Brain microvascular endothelial cell (primary cell): Measurements from ENCODE around the gene HSPA1B.
"Not testable (repeated sequence)": the region's sequence is repeated elsewhere in the genome, so short reads cannot be mapped to it uniquely, and the experiment has no call there.

ENCODE experiments used
- DNase-seq: peaks from one replicate; pipeline ENCODE4 v3.0.0-alpha.2; 2020
- H3K27ac ChIP-seq: fragments of 250-450 bp; sonication (Bioruptor Pico); 2 replicates; pipeline ENCODE4 v1.5.1; 2020; ENCODE audit warnings: mild to moderate bottlenecking, moderate library complexity
- H3K27me3 ChIP-seq: fragments of 250-450 bp; sonication (Bioruptor Pico); replicated peaks from 2 replicates; pipeline ENCODE4 v1.5.1; 2020; ENCODE audit warnings: mild to moderate bottlenecking
- H3K36me3 ChIP-seq: fragments of 250-450 bp; sonication (Bioruptor Pico); replicated peaks from 2 replicates; pipeline ENCODE4 v1.5.1; 2020; ENCODE audit warnings: mild to moderate bottlenecking
- H3K4me3 ChIP-seq: 2 replicates; pipeline ENCODE4 v1.5.1; 2011; ENCODE audit warnings: low read depth, mild to moderate bottlenecking, control low read depth, low read length, moderate library complexity
- in situ Hi-C: cut with HindIII; loops from 2 replicates; pipeline ENCODE4 v1.10.0; 2017; ENCODE audit warnings: low sequenced_read_pairs, low pct_ligation_motif_present
- TF ChIP-seq, protein P1 (sequence below): IDR thresholded peaks from 2 replicates; pipeline ENCODE4 v1.5.1; 2011; ENCODE audit warnings: low read depth, mild to moderate bottlenecking, moderate library complexity, low read length, control low read depth, inconsistent platforms; ENCODE audit errors: missing control alignments

The HSPA1B gene

GRCh38 chr6:31819871-31820299 is 7.7 kb upstream of the HSPA1B start:
- H3K4me3 ChIP-seq = no peak overlapping the region
- DNase-seq = no peak
- in situ Hi-C loops = no loop called here
- TF ChIP-seq, protein P1, sequence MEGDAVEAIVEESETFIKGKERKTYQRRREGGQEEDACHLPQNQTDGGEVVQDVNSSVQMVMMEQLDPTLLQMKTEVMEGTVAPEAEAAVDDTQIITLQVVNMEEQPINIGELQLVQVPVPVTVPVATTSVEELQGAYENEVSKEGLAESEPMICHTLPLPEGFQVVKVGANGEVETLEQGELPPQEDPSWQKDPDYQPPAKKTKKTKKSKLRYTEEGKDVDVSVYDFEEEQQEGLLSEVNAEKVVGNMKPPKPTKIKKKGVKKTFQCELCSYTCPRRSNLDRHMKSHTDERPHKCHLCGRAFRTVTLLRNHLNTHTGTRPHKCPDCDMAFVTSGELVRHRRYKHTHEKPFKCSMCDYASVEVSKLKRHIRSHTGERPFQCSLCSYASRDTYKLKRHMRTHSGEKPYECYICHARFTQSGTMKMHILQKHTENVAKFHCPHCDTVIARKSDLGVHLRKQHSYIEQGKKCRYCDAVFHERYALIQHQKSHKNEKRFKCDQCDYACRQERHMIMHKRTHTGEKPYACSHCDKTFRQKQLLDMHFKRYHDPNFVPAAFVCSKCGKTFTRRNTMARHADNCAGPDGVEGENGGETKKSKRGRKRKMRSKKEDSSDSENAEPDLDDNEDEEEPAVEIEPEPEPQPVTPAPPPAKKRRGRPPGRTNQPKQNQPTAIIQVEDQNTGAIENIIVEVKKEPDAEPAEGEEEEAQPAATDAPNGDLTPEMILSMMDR = no peak
- no peak overlapping the region for H3K27ac ChIP-seq
- no peaks in the 10 kb centered on the region for H3K27me3 ChIP-seq
- no peaks in the 10 kb centered on the region for H3K36me3 ChIP-seq

DNA sequence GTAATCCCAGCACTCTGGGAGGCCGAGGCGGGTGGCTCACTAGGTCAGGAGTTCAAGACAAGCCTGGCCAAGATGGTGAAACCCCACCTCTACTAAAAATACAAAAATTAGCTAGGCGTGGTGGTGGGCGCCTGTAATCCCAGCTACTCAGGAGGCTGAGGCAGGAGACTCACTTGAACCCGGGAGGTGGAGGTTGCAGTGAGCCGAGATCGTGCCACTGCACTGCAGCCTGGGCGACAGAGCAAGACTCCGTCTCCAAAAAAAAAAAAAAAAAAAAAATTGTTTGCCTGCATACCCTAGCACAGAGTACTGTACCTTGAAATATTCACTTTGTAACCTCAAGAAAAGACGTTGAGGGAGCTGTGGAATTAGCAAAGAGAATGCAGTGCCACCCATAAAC is 7.1 kb upstream of the HSPA1B start:
- H3K36me3 ChIP-seq, in situ Hi-C loops, DNase-seq, H3K27me3 ChIP-seq, H3K4me3 ChIP-seq, H3K27ac ChIP-seq: not testable (repeated sequence)

DNA sequence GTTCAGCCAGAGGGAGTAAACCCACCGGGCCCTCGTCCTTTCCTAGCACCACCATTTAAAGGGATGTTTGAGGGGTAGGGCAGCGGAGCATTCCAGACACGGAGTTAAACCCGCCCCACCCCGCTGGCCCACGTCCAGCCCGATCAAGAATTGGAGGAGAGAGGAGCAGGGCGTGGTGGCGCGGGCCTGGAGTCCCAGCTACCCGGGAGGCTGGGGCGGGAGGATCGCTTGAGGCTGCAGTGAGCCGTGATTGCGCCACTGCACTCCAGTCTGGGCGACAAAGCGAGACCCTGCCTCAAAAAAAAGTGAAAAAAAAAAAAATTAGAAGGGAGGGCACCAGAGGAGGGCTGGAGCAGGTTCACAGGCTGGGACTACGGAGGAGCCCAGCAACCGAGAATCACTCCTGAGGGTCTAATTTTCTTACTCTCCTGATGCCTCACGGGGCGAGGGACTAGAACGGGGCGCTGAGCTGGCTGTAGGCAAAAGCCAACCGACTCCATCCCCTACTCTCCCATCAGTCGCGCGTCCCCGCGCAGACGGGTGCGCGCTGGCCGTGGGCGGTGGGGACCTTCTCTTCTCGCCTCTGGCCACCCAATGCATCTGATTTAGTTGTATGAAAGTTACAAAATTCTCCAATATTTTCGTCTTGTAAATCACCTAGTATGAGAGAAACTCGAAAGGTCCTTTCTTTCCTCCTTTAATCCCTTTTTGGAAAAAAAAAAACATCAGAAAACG is 6.1 kb upstream of the HSPA1B start:
- Histone ChIP-seq H3K4me3 (peak overlapping the region; percentile 64), H3K36me3 (no peaks in the 10 kb centered on the region), H3K27me3 (no peaks in the 10 kb centered on the region), H3K27ac (peak overlapping the region; percentile 80)
- in situ Hi-C loops = no loop called here
- DNase-seq = no peak
- TF ChIP-seq, protein P1 = no peak

DNA sequence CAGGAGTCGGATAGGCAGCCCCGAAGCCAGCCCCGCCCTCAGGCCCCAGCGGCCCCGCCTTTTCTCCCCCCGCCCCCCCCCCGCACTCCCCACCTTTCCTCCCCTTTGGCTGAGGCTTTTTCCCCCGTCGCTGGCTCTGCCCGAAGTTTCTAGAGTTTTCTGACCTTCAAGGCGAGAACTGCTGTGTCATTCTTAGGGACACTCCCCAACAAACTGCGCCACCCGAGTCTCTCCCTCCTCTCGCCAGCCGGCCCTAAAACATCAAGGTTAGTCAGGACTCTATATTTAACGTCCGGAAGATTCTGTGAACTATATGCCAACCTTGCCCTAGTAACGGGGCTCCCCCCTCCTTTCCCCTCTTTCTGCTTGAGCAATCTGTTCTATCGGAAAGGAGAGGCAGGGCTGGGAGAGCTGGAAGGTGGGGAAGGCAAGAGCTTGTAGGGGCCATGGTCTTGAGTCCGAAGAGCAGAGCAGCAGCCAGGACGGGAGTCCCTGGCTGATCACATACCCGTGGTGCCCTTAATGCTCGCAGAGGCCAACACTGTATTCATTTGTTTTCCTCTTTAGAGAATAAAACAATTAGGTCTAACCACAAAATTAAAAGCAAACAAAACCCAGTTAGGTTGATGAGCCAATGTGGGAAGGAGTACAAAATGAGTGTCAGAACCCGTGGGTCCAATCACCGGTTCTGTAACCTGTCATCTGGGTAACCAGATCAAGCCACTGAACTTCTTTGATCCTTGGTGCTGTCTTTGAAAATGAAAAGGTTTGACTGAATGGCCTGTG is 5.3 kb upstream of the HSPA1B start:
- Histone ChIP-seq H3K4me3 (peak overlapping the region; percentile 64), H3K27me3 (no peaks in the 10 kb centered on the region), H3K27ac (peak overlapping the region; percentile 80), H3K36me3 (no peaks in the 10 kb centered on the region)
- DNase-seq = peak; percentile 53
- in situ Hi-C loops = no loop called here
- TF ChIP-seq, protein P1 = no peak

DNA sequence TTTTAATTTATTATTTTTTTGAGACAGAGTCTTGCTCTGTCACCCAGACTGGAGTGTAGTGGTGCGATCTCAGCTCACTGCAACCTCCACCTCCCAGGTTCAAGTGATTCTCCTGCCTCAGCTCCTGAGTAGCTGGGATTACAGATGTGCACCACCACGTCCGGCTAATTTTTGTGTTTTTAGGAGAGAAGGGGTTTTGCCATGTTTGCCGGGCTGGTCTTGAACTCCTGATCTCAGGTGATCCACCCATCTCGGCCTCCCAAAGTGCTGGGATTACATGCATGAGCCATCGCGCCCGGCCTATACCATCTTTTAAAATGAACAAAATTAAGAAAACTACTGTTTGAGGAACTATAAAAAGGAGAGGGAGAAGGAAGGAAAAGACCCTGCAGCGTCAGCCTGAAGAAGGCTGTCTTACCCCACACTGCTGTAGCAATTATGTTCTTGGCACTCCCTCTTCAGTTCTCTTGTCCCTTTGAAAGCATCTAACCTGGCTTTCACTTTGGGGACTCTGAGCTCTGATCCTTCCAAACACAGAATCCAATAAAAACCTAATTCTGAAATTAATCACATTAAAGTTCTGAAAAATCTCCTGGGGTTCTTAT is 3.8 kb upstream of the HSPA1B start:
- DNase-seq, H3K4me3 ChIP-seq, H3K27me3 ChIP-seq, in situ Hi-C loops, H3K36me3 ChIP-seq, H3K27ac ChIP-seq: not testable (repeated sequence)

- no peaks in the 10 kb centered on the region for H3K36me3 ChIP-seq
- no peak for DNase-seq
- TF ChIP-seq, protein P1 = no peak
- in situ Hi-C loops = no loop called here
- no peak overlapping the region for H3K4me3 ChIP-seq
- H3K27ac ChIP-seq = no peak overlapping the region
- no peaks in the 10 kb centered on the region for H3K27me3 ChIP-seq
These were observed 2.0 kb upstream of the HSPA1B start for GRCh38 chr6:31825553-31825952.
